Muscle layer of duodenum (tissue), 2 donors: ENCODE data around the gene PCDHB13.
A peak's percentile ranks its signal among the peaks of the same experiment; 100 is the strongest.
"Not testable (repeated sequence)": the region's sequence is repeated elsewhere in the genome, so short reads cannot be mapped to it uniquely, and the experiment has no call there.

ENCODE experiments used
- H3K27ac ChIP-seq: one replicate; pipeline ENCODE4 v1.7.0; 2013; ENCODE audit warnings: mild to moderate bottlenecking, low read length
- H3K27me3 ChIP-seq: one replicate; pipeline ENCODE4 v1.7.0; 2013; ENCODE audit warnings: low read depth, mild to moderate bottlenecking, control low read depth, low read length
- H3K36me3 ChIP-seq, 2 donors: one replicate each; pipeline ENCODE4 v1.7.0; 2013; ENCODE audit warnings: low read length in 2 of 2, control low read depth in 1 of 2, mild to moderate bottlenecking in 1 of 2; ENCODE audit not compliant: insufficient read depth in 2 of 2, control insufficient read depth in 1 of 2
- H3K4me1 ChIP-seq, 2 donors: one replicate each; pipeline ENCODE4 v1.7.0; 2013; ENCODE audit warnings: low read length in 2 of 2, mild to moderate bottlenecking in 2 of 2, control low read depth in 1 of 2, moderate library complexity in 1 of 2; ENCODE audit not compliant: insufficient read depth in 2 of 2, control insufficient read depth in 1 of 2
- H3K4me3 ChIP-seq, 2 donors: one replicate each; pipeline ENCODE4 v1.7.0; 2013; ENCODE audit warnings: low read length in 2 of 2, low read depth in 1 of 2, mild to moderate bottlenecking in 1 of 2
- H3K9me3 ChIP-seq, 2 donors: one replicate each; pipeline ENCODE4 v1.7.0; 2013; ENCODE audit warnings: low read length in 2 of 2, control low read depth in 1 of 2, mild to moderate bottlenecking in 1 of 2; ENCODE audit not compliant: control insufficient read depth in 1 of 2
- donor health status: healthy.

Gene PCDHB13

GRCh38 chr5:141245250-141245717 lies 31.6 kb downstream of the PCDHB13 start, which contains the start of gene PCDHB15:
TSS of gene PCDHB15 (plus strand) at chr5:141245395. CDS start at chr5:141245579, 184 bp downstream.
- Histone ChIP-seq H3K27me3 (no peaks in the 10 kb centered on the region), H3K9me3 (peaks cover 59 to 93% of the 10 kb centered on the region in 2 donors), H3K4me1 (no peaks in the 10 kb centered on the region), H3K4me3 (peak within 1 kb of the TSS; percentile 31 to 69), H3K27ac (no peak within 1 kb of the TSS), H3K36me3 (peaks cover 0 to 27% of the 10 kb centered on the region in 2 donors)

DNA sequence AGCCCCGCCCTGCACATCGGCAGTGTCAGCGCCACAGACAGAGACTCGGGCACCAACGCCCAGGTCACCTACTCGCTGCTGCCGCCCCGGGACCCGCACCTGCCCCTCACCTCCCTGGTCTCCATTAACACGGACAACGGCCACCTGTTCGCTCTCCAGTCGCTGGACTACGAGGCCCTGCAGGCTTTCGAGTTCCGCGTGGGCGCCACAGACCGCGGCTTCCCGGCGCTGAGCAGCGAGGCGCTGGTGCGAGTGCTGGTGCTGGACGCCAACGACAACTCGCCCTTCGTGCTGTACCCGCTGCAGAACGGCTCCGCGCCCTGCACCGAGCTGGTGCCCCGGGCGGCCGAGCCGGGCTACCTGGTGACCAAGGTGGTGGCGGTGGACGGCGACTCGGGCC lies 33.3 kb downstream of the PCDHB13 start:
- not testable (repeated sequence) for H3K27ac ChIP-seq, H3K27me3 ChIP-seq, H3K4me1 ChIP-seq
- Histone ChIP-seq H3K9me3 (peaks cover 71 to 93% of the 10 kb centered on the region in 2 donors), H3K36me3 (peaks cover 0 to 28% of the 10 kb centered on the region in 2 donors), H3K4me3 (peak overlapping the region in 1 of 2 donors; percentile 69)

GRCh38 chr5:141247434-141247833 lies 33.7 kb downstream of the PCDHB13 start:
- Histone ChIP-seq H3K36me3 (peaks cover 0 to 28% of the 10 kb centered on the region in 2 donors), H3K4me3 (peak overlapping the region in 1 of 2 donors; percentile 59), H3K9me3 (peaks cover 70 to 93% of the 10 kb centered on the region in 2 donors)
- not testable (repeated sequence) for H3K27me3 ChIP-seq, H3K4me1 ChIP-seq, H3K27ac ChIP-seq

DNA sequence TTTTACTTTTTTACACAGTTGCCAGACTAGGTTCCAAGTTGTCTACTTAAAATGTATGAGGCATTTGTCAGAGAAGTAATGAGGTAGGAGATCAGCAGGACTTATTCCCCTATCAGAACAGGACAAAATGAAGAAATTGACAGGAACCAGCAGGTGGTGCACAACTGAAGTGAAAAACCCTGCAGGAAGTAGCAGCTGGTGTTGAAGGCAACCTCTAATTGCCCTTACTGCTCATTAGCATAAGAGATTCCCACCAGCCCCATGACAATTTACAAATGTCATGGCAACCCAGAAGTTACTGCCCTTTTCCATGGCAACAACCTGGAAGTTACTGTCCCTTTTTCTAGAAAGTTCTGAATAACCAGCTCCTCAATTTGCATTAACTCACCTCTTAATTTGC lies 36.9 kb downstream of the PCDHB13 start:
- H3K36me3 ChIP-seq: peaks cover 0 to 21% of the 10 kb centered on the region in 2 donors
- peaks cover 70 to 93% of the 10 kb centered on the region in 2 donors for H3K9me3 ChIP-seq
- peak overlapping the region in 1 of 2 donors; percentile 49 for H3K4me3 ChIP-seq
- H3K4me1 ChIP-seq: no peaks in the 10 kb centered on the region
- H3K27me3 ChIP-seq: no peaks in the 10 kb centered on the region
- no peak overlapping the region for H3K27ac ChIP-seq

- Histone ChIP-seq H3K4me3 (peak overlapping the region in 1 of 2 donors; percentile 52), H3K4me1 (no peaks in the 10 kb centered on the region), H3K36me3 (peaks cover 0 to 13% of the 10 kb centered on the region in 2 donors), H3K27me3 (no peaks in the 10 kb centered on the region), H3K9me3 (peaks cover 65 to 90% of the 10 kb centered on the region in 2 donors), H3K27ac (no peak overlapping the region)
These were observed 44.7 kb downstream of the PCDHB13 start for GRCh38 chr5:141258464-141258863.

- no peak overlapping the region for H3K27ac ChIP-seq
- no peaks in the 10 kb centered on the region for H3K27me3 ChIP-seq
- H3K9me3 ChIP-seq: peaks cover 60 to 90% of the 10 kb centered on the region in 2 donors
- peaks cover 0 to 13% of the 10 kb centered on the region in 2 donors for H3K36me3 ChIP-seq
- H3K4me3 ChIP-seq: peak overlapping the region in 1 of 2 donors; percentile 52
- no peaks in the 10 kb centered on the region for H3K4me1 ChIP-seq
These were observed 45.2 kb downstream of the PCDHB13 start for GRCh38 chr5:141258948-141259347.

GRCh38 chr5:141260458-141261237 lies 46.9 kb downstream of the PCDHB13 start:
- Histone ChIP-seq H3K27ac (no peak overlapping the region), H3K27me3 (no peaks in the 10 kb centered on the region), H3K4me3 (peak overlapping the region; percentile 13 to 52), H3K4me1 (no peaks in the 10 kb centered on the region), H3K9me3 (peaks cover 63 to 89% of the 10 kb centered on the region in 2 donors), H3K36me3 (peaks cover 0 to 13% of the 10 kb centered on the region in 2 donors)

GRCh38 chr5:141261238-141261546 lies 47.5 kb downstream of the PCDHB13 start:
- no peak overlapping the region for H3K27ac ChIP-seq
- H3K36me3 ChIP-seq: peaks cover 0 to 13% of the 10 kb centered on the region in 2 donors
- H3K9me3 ChIP-seq: peaks cover 62 to 89% of the 10 kb centered on the region in 2 donors

More at GRCh38 chr5:141261238-141261546, 47.5 kb downstream of the PCDHB13 start:
- H3K4me3 ChIP-seq: peak overlapping the region in 1 of 2 donors; percentile 55
- H3K4me1 ChIP-seq: no peaks in the 10 kb centered on the region
- H3K27me3 ChIP-seq: no peaks in the 10 kb centered on the region
